GM12874 (cell line): ENCODE results near the gene PPP1R13L.

Experiments
- CTCF ChIP-seq: IDR thresholded peaks from 2 replicates; pipeline ENCODE4 v1.5.1; 2011; ENCODE audit warnings: low read depth, mild to moderate bottlenecking, control low read depth, low read length, moderate library complexity; ENCODE audit not compliant: insufficient read depth

The PPP1R13L gene

GRCh38 chr19:45333609-45334303 lies 71.1 kb downstream of the PPP1R13L start:
- no peak for TF ChIP-seq CTCF

GRCh38 chr19:45331411-45331810 lies 73.5 kb downstream of the PPP1R13L start:
- TF ChIP-seq CTCF: no peak
